ENCODE measurements around the gene RTN3. TPM values are rescaled to one million over a fixed set of nuclear protein-coding genes. Genes with fewer than 3 reads are reported as not detected.

The RTN3 gene
- polyA plus RNA-seq, 1 donor from 2014 or later: 283 TPM

DNA sequence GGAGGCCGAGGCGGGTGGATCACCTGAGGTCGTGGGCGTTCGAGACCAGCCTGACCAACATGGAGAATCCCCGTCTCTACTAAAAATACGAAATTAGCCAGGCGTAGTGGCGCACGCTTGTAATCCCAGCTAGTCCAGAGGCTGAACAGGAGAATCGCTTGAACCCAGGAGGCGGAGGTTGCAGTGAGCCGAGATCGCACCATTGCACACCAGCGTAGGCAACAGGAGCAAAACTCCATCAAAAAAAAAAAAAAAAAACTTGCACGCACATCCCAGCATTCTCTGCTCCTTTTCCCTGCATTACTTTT, 9.2 kb upstream of the RTN3 start:
- Histone ChIP-seq H2AFZ (ENCODE audit: low read depth, low read length) (no peak overlapping the region), H3K4me2 (ENCODE audit: low read length) (no peak overlapping the region), H3K9ac (ENCODE audit: low read length) (peak overlapping the region; percentile 45), H3K79me2 (replicated peaks; ENCODE audit: insufficient read depth, low read length) (no peaks in the 10 kb centered on the region), H3K27ac (ENCODE audit: low read length) (no peak overlapping the region), H3K9me3 (ENCODE audit: low read length) (no peaks in the 10 kb centered on the region), H3F3A (ENCODE audit: insufficient read depth, low read length, poor library complexity, severe bottlenecking) (no peaks in the 10 kb centered on the region), H3K4me3 (ENCODE audit: low read length) (peak overlapping the region; percentile 69), H4K20me1 (ENCODE audit: insufficient read depth) (no peaks in the 10 kb centered on the region), H3K36me3 (ENCODE audit: insufficient read depth, low read length) (no peaks in the 10 kb centered on the region), H3K9me2 (ENCODE audit: insufficient read depth, low read length) (no peaks in the 10 kb centered on the region), H3K27me3 (ENCODE audit: insufficient read depth, low read depth, low read length) (peaks cover 22% of the 10 kb centered on the region)
- TF ChIP-seq, protein P1, sequence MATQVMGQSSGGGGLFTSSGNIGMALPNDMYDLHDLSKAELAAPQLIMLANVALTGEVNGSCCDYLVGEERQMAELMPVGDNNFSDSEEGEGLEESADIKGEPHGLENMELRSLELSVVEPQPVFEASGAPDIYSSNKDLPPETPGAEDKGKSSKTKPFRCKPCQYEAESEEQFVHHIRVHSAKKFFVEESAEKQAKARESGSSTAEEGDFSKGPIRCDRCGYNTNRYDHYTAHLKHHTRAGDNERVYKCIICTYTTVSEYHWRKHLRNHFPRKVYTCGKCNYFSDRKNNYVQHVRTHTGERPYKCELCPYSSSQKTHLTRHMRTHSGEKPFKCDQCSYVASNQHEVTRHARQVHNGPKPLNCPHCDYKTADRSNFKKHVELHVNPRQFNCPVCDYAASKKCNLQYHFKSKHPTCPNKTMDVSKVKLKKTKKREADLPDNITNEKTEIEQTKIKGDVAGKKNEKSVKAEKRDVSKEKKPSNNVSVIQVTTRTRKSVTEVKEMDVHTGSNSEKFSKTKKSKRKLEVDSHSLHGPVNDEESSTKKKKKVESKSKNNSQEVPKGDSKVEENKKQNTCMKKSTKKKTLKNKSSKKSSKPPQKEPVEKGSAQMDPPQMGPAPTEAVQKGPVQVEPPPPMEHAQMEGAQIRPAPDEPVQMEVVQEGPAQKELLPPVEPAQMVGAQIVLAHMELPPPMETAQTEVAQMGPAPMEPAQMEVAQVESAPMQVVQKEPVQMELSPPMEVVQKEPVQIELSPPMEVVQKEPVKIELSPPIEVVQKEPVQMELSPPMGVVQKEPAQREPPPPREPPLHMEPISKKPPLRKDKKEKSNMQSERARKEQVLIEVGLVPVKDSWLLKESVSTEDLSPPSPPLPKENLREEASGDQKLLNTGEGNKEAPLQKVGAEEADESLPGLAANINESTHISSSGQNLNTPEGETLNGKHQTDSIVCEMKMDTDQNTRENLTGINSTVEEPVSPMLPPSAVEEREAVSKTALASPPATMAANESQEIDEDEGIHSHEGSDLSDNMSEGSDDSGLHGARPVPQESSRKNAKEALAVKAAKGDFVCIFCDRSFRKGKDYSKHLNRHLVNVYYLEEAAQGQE (IDR thresholded peaks at IDR 0.05; ENCODE audit: borderline replicate concordance): no peak
- TF ChIP-seq EP300 (conservative IDR thresholded peaks at IDR 0.05; ENCODE audit: poor library complexity, severe bottlenecking) (no peak), SMC3 (conservative IDR thresholded peaks at IDR 0.05; ENCODE audit: poor library complexity) (no peak), MXI1 (conservative IDR thresholded peaks at IDR 0.05; ENCODE audit: poor library complexity, severe bottlenecking) (no peak), TAF1 (IDR thresholded peaks at IDR 0.05; ENCODE audit: low read depth) (no peak), POLR2AphosphoS5 (IDR thresholded peaks at IDR 0.05) (no peak), EZH2 (IDR thresholded peaks at IDR 0.05; ENCODE audit: borderline replicate concordance, insufficient read depth, low read length, poor library complexity, severe bottlenecking) (no peak)
- TF ChIP-seq, protein P2, sequence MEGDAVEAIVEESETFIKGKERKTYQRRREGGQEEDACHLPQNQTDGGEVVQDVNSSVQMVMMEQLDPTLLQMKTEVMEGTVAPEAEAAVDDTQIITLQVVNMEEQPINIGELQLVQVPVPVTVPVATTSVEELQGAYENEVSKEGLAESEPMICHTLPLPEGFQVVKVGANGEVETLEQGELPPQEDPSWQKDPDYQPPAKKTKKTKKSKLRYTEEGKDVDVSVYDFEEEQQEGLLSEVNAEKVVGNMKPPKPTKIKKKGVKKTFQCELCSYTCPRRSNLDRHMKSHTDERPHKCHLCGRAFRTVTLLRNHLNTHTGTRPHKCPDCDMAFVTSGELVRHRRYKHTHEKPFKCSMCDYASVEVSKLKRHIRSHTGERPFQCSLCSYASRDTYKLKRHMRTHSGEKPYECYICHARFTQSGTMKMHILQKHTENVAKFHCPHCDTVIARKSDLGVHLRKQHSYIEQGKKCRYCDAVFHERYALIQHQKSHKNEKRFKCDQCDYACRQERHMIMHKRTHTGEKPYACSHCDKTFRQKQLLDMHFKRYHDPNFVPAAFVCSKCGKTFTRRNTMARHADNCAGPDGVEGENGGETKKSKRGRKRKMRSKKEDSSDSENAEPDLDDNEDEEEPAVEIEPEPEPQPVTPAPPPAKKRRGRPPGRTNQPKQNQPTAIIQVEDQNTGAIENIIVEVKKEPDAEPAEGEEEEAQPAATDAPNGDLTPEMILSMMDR (IDR thresholded peaks at IDR 0.05; ENCODE audit: poor library complexity, severe bottlenecking): no peak

GRCh38 chr11:63672936-63673539, 8.3 kb upstream of the RTN3 start:
- H3K27me3 ChIP-seq (ENCODE audit: insufficient read depth, low read depth, low read length): peaks cover 22% of the 10 kb centered on the region
- H3K36me3 ChIP-seq (ENCODE audit: insufficient read depth, low read length): no peaks in the 10 kb centered on the region
- H3K4me3 ChIP-seq (ENCODE audit: low read length): no peak overlapping the region
- no peak overlapping the region for H3K4me2 ChIP-seq (ENCODE audit: low read length)
- H3K9ac ChIP-seq (ENCODE audit: low read length): no peak overlapping the region
- no peaks in the 10 kb centered on the region for H3K9me2 ChIP-seq (ENCODE audit: insufficient read depth, low read length)
- no peaks in the 10 kb centered on the region for H3F3A ChIP-seq (ENCODE audit: insufficient read depth, low read length, poor library complexity, severe bottlenecking)
- H2AFZ ChIP-seq (ENCODE audit: low read depth, low read length): no peak overlapping the region
- TF ChIP-seq, protein P2 (IDR thresholded peaks at IDR 0.05; ENCODE audit: poor library complexity, severe bottlenecking): no peak
- TF ChIP-seq SMC3 (conservative IDR thresholded peaks at IDR 0.05; ENCODE audit: poor library complexity): no peak
- TF ChIP-seq RAD21 (conservative IDR thresholded peaks at IDR 0.05): no peak
- no peak for TF ChIP-seq POLR2AphosphoS5 (IDR thresholded peaks at IDR 0.05)
- TF ChIP-seq EP300 (conservative IDR thresholded peaks at IDR 0.05; ENCODE audit: poor library complexity, severe bottlenecking): no peak
- TF ChIP-seq, protein P1 (IDR thresholded peaks at IDR 0.05; ENCODE audit: borderline replicate concordance): no peak
- no peak for TF ChIP-seq EZH2 (IDR thresholded peaks at IDR 0.05; ENCODE audit: borderline replicate concordance, insufficient read depth, low read length, poor library complexity, severe bottlenecking)
- no peak for TF ChIP-seq MXI1 (conservative IDR thresholded peaks at IDR 0.05; ENCODE audit: poor library complexity, severe bottlenecking)
- TF ChIP-seq TAF1 (IDR thresholded peaks at IDR 0.05; ENCODE audit: low read depth): no peak
- no peaks in the 10 kb centered on the region for H3K9me3 ChIP-seq (ENCODE audit: low read length)
- H4K20me1 ChIP-seq (ENCODE audit: insufficient read depth): no peaks in the 10 kb centered on the region
- no peak overlapping the region for H3K27ac ChIP-seq (ENCODE audit: low read length)
- H3K79me2 ChIP-seq (replicated peaks; ENCODE audit: insufficient read depth, low read length): no peaks in the 10 kb centered on the region

Data from neural cell (in vitro differentiated cells).